Heart left ventricle (tissue), 13 donors: ENCODE data around the gene ZNF566.

Experiments used
- POLR2A ChIP-seq, 2 donors: fragments of 450-650 bp; IDR thresholded peaks; one replicate each; pipeline ENCODE4 v1.6.1; 2017; ENCODE audit warnings: antibody characterized with exemption in 2 of 2, mild to moderate bottlenecking in 2 of 2, moderate library complexity in 2 of 2
- TF ChIP-seq, protein P1 (sequence below), 12 donors: fragments of 200-600 bp; sonication (generic) in 4 of 12; IDR thresholded peaks; one replicate each; pipeline versions ENCODE4 v1.5.0 to v1.8.0; 2018 to 2022; ENCODE audit warnings: antibody characterized with exemption in 12 of 12, mild to moderate bottlenecking in 5 of 12
- donor health status: ischemic (EF 13 %, LVEDD 7.1; RV severe dilation, severe dysfunction).
- donor health status: DM: no; HTN: yes; CAD: no.
- donor health status: DM: no; HTN: no; CAD: no.
- donor health status: ischemic (EF 25% LVEDD 6.9; RV normal size, moderate dysfunction).
- donor health status: ischemic (EF 25% LVEDD 5.7; RV mildly dilated, moderate dysfunction).
- donor health status: ischemic (EF 35%, LVEDD 5.7; RV mildly dilated, moderate dysfunction).
- donor health status: nonischemic (EF 11% LVEDD 7.7; RV severe dilation, severe dysfunction).
- donor health status: DM: yes; HTN: yes; CAD: no.
- donor health status: PGD.
- donor health status: ischemic (EF 29% LVEDD 5.4; RV normal size, mild dysfunction).
- donor health status: nonischemic (EF 23%, LVEDD 6.1; RV moderate dilation, normal function).

DNA sequence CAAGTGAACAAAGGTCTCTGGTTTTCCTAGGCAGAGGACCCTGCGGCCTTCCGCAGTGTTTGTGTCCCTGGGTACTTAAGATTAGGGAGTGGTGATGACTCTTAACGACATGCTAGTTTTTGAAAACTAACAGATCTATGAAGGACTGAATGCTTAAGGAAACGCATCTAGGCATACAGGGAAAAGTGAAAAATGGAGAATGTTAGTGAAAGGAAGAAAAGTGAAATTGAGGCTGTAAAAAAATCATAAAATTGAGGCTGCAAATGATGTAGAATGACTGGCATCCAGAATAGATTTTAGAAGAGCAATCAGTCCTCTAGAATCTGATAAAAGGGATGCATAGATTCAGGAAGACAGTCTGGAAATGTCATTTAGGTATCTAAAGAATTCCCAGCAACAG lies 35.3 kb upstream of the ZNF566 start:
- TF ChIP-seq, protein P1, sequence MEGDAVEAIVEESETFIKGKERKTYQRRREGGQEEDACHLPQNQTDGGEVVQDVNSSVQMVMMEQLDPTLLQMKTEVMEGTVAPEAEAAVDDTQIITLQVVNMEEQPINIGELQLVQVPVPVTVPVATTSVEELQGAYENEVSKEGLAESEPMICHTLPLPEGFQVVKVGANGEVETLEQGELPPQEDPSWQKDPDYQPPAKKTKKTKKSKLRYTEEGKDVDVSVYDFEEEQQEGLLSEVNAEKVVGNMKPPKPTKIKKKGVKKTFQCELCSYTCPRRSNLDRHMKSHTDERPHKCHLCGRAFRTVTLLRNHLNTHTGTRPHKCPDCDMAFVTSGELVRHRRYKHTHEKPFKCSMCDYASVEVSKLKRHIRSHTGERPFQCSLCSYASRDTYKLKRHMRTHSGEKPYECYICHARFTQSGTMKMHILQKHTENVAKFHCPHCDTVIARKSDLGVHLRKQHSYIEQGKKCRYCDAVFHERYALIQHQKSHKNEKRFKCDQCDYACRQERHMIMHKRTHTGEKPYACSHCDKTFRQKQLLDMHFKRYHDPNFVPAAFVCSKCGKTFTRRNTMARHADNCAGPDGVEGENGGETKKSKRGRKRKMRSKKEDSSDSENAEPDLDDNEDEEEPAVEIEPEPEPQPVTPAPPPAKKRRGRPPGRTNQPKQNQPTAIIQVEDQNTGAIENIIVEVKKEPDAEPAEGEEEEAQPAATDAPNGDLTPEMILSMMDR (IDR thresholded peaks at IDR 0.05), result no peak
- no peak for TF ChIP-seq POLR2A (IDR thresholded peaks at IDR 0.05)
